ENCODE results near the gene ABR. TPM values are rescaled to one million over a fixed set of nuclear protein-coding genes. Genes with fewer than 3 reads are reported as not detected.

ABR gene
- total and polyA plus RNA-seq, 2 of the 8 experiments (the other 6 are each of a cell fraction or from before 2014, with no cell fraction given) = 44.8 to 47.2 TPM

GRCh38 chr17:1183171-1183873 is 3.5 kb upstream of the ABR start:
- H3K4ac ChIP-seq (replicated peaks; ENCODE audit: insufficient read length, low read depth, low read length) = no peak overlapping the region
- FAIRE-seq = no peak
- H2AK5ac ChIP-seq (ENCODE audit: low read depth, low read length) = no peak overlapping the region
- peaks cover 0 to 23% (median 16%) of the 10 kb centered on the region in 4 experiments; a peak in 6 of 7 replicates for H3K4me1 ChIP-seq (replicated peaks in 1 of 4; ENCODE audit: control insufficient read depth in 3 of 4, insufficient read depth in 4 of 4, low read length in 3 of 4)
- no peak overlapping the region for H2BK20ac ChIP-seq (ENCODE audit: low read length)
- POLR2A ChIA-PET (ENCODE audit: partially characterized antibody) = no interaction called here
- H3K36me3 ChIP-seq (ENCODE audit: control insufficient read depth in 2 of 4, insufficient read depth in 4 of 4, low read length in 3 of 4) = no peaks in the 10 kb centered on the region
- H4K5ac ChIP-seq (ENCODE audit: insufficient read length, low read depth, low read length) = no peak overlapping the region
- H3K23me2 ChIP-seq (ENCODE audit: low read depth, low read length) = peaks cover 10% of the 10 kb centered on the region; the same call in 1 of the 2 replicates
- H2AFZ ChIP-seq (ENCODE audit: low read length) = no peak overlapping the region
- H3K27me3 ChIP-seq (replicated peaks in 1 of 4; ENCODE audit: control insufficient read depth in 3 of 4, extremely low read depth in 1 of 4, insufficient read depth in 3 of 4, low read length in 3 of 4) = peaks cover 0 to 23% (median 17%) of the 10 kb centered on the region in 4 experiments; a peak in 5 of 7 replicates
- H2BK120ac ChIP-seq (replicated peaks; ENCODE audit: low read depth, low read length) = no peak overlapping the region
- no peaks in the 10 kb centered on the region for H3K9me3 ChIP-seq (ENCODE audit: insufficient read depth in 2 of 2, low read depth in 1 of 2, low read length in 1 of 2)
- 90% methylated on average over 13 of the region's 14 CpGs; no CpG with 5 or more reads in 1 of the 2 experiments for WGBS, 2 experiments (ENCODE audit: extremely low coverage in 1 of 2, insufficient coverage in 1 of 2, insufficient read length in 1 of 2, insufficient replicate concordance in 2 of 2, low coverage in 1 of 2, low lambda C conversion rate in 2 of 2, missing lambda C conversion rate in 1 of 2)
- H4K20me1 ChIP-seq (replicated peaks in 1 of 2; ENCODE audit: control insufficient read depth in 1 of 2, insufficient read depth in 2 of 2, low read length in 2 of 2) = no peaks in the 10 kb centered on the region
- no peak overlapping the region; the same call in 1 of the 2 replicates for H4K8ac ChIP-seq (ENCODE audit: extremely low read depth, insufficient read depth, low read length)
- H2BK12ac ChIP-seq (ENCODE audit: low read depth, low read length) = no peak overlapping the region
- no peak overlapping the region for H3K56ac ChIP-seq (replicated peaks; ENCODE audit: insufficient read length, low read depth, low read length)
- no peak overlapping the region for H3K27ac ChIP-seq (ENCODE audit: low read depth, low read length)
- no peak overlapping the region for H3K4me2 ChIP-seq (ENCODE audit: insufficient read depth in 1 of 2, low read depth in 2 of 2, low read length in 2 of 2)
- H2BK15ac ChIP-seq (ENCODE audit: low read length) = no peak overlapping the region
- H3K79me2 ChIP-seq (ENCODE audit: control insufficient read depth in 1 of 2, insufficient read depth in 2 of 2, low read length in 2 of 2) = no peaks in the 10 kb centered on the region
- CTCF ChIA-PET (ENCODE audit: partially characterized antibody) = interaction anchor here (6.4 kb wide), 1 partner anchor 60 kb away, joined by 63 read pairs; no protein-coding TSS in a partner anchor
- H4K91ac ChIP-seq (replicated peaks; ENCODE audit: insufficient read length, low read length) = no peak overlapping the region
- H2BK5ac ChIP-seq (ENCODE audit: low read depth, low read length) = no peak overlapping the region
- no peaks in the 10 kb centered on the region for H3K79me1 ChIP-seq (ENCODE audit: low read depth, low read length)
- no peak overlapping the region for H3K23ac ChIP-seq (ENCODE audit: insufficient read length)
- no peak overlapping the region for H3K9ac ChIP-seq (replicated peaks in 1 of 4; ENCODE audit: extremely low read depth in 1 of 4, low read depth in 3 of 4, low read length in 3 of 4)
- no peak overlapping the region for H3K4me3 ChIP-seq (ENCODE audit: extremely low read depth in 1 of 4, insufficient read depth in 2 of 4, low read depth in 3 of 4, low read length in 4 of 4)
- H3K18ac ChIP-seq (ENCODE audit: extremely low read depth, low read length) = no peak overlapping the region
- no peak for DNase-seq (ENCODE audit: low read depth in 1 of 2, low spot score in 2 of 2)
- no peak overlapping the region for H3K14ac ChIP-seq (ENCODE audit: insufficient read length)
- TF ChIP-seq CREB1 (IDR thresholded peaks at IDR 0.05) (no peak), MAFK (IDR thresholded peaks at IDR 0.05; ENCODE audit: low read depth, low read length) (no peak), TBP (IDR thresholded peaks at IDR 0.05; ENCODE audit: low read depth, low read length) (no peak), NANOG (IDR thresholded peaks at IDR 0.05; ENCODE audit: insufficient read depth, low read depth, low read length, poor library complexity, severe bottlenecking) (no peak), CHD2 (IDR thresholded peaks at IDR 0.05; ENCODE audit: low read length) (no peak), CEBPB (IDR thresholded peaks at IDR 0.05; ENCODE audit: low read depth, low read length) (no peak), POLR2A (IDR thresholded peaks at IDR 0.05; ENCODE audit: control extremely low read depth in 1 of 2, low read depth in 2 of 2, low read length in 2 of 2) (no peak), JUND (IDR thresholded peaks at IDR 0.05; ENCODE audit: low read length) (no peak), SAP30 (IDR thresholded peaks at IDR 0.05; ENCODE audit: insufficient read depth, insufficient replicate concordance, low read length) (no peak), KDM5A (IDR thresholded peaks at IDR 0.05; ENCODE audit: low read length) (no peak), SP2 (IDR thresholded peaks at IDR 0.05; ENCODE audit: low read length) (no peak), JUN (IDR thresholded peaks at IDR 0.05; ENCODE audit: low read depth, low read length) (no peak), ZNF274 (IDR thresholded peaks at IDR 0.05; ENCODE audit: borderline replicate concordance, extremely low read depth, low read length) (no peak)
